IPS-NIHi11 (cell line): ENCODE results near the gene UBE4B.
"Not testable (repeated sequence)": the region's sequence is repeated elsewhere in the genome, so short reads cannot be mapped to it uniquely, and the experiment has no call there.

Source experiments
- DNase-seq: peaks from one replicate; pipeline ENCODE4 v3.0.0; 2012; ENCODE audit warnings: mixed read lengths, low spot score

Gene UBE4B

DNA sequence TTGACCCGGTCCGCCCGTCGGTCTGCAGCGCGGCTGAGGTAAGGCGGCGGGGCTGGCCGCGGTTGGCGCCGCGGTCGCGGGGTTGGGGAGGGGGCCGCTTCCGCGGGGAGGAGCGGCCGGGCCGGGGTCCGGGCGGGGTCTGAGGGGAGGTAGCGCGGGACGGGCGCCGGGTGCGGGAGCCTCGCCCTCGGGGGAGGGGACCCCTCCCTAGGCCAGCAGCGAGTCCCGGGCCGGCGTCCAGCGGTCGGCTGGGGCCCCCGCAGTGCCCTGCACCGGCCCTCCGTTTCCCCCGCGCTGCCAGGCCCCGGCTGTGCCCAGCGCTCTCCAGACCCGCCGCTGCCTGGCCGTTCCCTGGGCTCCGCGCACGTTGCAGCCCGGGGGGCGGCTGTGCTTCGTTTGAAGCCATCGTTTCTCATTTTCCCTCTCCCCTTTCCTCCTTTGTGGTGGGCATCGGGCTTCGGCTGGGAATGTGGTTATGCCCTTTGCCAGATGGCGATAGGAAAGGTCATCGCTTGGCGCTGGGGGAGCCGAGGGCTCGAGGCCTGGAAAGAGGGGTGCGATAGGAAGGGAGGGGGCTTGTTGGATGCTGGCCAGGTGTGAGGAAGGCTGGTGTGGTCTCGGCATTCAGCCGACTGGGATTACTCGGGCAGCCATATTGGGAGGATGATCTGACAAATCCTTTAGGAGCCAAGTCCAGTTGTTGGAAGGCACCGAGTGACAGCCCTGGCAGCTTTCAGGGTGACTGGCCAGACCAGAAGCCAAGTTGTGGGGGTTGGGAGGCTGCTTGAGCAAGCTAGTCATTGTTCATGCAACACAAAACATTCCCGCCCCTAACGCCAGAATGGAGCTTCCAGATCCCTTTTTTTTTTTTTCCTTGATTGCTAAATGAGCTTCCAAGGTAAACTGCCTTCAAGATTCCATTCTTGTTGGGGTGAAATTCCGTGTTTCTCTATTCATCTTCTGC is 178.4 kb downstream of the UBE4B start:
- DNase-seq, result peak; percentile 72

DNA sequence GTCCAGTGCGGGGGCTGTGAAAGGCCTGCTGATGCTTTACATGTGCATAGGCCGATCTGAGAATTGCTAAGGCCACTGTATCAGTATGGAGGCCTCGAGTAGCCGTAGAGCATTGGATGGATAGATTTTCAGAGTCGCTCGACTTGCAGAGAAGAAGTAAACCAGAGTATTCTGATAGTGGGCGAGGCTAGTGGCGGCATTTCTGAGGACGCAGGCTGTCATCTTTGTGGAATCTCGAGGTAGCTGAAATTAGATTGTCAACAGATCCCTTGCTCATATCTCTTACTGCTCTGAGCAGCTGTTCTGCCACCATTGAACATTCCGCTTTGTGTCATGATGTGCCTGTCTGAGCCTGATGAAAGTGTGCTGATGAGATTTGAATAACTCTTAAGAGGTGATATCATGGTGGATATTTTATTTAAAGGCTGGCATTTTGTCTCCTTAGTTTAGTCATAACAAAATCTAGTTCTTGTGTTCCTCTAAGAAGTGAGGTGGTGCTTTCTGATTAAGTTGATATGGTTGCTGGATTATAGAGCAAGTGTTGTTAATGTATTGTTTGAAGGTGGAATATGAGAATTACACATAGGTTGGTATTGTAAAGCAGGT is 179.2 kb downstream of the UBE4B start:
- DNase-seq, result no peak

DNA sequence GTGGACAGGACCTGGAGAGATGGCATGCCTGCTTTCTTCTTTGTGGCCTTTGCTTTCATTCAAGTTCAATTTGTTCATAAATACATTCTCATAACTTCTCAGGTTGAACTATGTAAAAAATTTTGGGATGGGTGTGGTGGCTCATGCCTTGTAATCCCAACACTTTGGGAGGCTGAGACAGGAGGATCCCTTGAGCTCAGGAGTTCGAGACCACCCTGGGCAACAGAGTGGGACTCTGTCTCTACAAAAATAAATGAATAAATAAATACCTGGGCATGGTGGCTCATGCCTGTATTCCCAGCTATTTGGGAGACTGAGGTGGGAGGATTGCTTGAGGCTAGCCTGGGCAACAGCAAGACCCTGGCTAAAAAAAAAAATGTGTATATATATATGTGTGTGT is 179.7 kb downstream of the UBE4B start:
- no peak for DNase-seq

DNA sequence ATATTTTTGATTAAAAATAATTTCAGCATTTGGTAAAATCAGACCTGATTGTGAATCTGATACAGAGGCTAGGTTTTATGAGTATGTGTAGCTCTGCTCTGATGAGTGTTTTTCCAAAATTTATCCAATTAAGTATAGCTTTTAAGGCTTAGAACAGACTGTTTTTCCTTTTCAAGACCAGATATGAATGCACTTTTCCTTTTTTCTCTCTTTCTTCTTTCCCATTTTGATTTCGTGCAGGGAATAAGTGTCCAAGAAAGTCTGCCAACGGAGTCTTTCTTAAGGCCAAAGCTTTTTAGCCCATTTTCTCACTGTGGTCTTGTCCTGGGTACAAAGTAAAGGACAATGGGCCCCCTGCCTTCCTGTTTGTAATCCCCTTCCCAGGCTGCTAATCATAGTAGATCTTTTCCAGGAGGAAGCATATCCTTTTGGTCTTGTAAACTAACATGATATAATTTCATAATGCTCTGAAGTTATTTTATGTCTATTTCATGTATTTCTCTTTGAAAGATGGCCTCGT is 180.5 kb downstream of the UBE4B start:
- DNase-seq, result no peak

DNA sequence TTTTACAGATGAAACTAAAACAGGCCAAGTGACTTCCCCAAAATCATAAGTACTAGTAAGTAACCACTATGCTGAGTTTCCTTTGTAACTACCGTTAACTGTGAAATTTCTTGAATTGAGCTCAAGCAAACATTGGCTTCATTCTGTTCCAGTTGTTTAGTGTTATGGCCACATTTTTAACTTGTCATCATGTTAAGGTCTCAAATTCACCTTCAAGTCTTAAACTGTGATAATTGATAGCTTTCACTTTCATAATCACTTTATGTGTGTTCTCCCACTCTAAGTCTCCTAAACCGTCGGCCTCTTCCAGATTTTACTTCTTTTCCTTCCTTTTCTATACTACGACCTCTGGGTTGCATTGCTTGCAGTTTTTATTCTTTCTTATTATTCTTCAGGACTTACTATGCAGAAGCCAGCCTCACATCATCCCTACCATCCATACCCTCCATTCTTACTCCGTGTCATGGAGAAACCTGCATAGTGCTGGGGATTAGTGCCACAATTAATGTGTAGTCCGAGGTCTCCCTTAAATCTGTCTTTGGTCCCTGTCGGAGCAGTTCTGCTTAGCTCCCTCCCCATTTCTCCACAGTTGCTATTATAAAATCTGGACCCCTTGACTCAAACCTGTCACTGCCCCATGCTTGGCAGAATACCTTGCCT is 183.5 kb downstream of the UBE4B start:
- no peak for DNase-seq

DNA sequence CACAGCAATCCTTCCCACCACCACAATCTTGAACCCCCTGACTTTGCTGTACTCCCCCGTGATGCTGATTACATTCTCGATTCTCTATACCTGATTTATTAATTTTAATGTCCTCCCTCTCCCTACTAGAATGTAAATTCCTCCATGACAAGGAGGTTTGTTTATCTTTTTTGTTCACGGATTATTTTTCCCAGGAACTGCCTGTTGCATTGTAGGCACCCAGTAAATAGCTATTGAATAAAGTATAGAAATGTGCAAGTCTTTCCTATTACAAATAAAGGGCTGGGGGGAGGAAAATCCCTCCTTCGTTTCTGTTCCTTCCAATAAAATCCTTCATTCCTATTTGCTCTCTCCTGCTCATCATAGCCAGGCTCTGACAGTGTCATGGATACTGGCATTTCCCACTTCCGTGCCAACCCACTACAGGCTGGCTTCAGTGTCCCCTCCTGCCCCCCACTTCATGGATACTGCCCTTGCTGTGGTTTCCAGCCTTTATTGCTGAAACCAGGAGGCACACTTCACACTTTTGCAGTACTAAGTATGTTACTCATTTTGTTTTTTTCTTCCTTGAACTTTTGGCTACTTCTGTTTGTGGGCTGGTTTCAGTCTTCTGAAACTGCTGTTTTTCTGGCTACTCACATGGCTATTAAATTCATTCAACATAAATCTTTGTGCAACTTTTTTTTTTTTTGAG is 185.1 kb downstream of the UBE4B start:
- no peak for DNase-seq

DNA sequence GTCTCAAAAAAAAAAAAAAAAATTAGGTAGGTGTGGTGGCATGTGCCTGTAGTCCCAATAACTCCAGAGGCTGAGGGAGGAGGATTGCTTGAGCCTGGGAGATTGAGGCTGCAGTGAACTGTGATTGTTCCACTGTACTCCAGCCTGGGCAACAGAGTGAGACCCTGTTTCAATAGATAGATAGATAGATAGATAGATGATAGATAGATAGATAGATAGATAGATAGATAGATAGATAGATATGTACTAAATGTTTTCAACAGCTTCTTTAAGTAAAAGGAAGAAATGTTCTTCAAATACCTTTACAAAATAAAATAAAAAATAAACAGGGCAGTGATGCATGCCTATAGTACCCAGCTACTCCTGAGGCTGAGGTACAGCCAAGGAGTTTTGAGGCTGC is 187.4 kb downstream of the UBE4B start:
- DNase-seq, result no peak

DNA sequence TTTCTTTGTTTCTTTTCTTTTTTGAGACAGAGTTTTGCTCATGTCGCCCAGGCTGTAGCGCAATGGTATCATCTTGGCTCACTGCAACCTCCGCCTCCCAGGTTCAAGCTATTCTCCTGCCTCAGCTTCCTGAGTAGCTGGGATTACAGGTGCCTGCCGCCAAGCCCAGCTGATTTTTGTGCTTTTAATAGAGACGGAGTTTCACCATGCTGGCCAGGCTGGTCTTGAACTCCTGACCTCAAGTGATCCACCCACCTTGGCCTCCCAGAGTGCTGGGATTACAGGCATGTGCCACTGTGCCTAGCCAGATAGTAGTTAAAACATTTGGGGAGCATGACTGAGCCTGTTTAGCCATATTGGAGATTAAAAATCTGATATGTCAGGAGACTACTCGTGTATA is 187.9 kb downstream of the UBE4B start:
- DNase-seq, result not testable (repeated sequence)

DNA sequence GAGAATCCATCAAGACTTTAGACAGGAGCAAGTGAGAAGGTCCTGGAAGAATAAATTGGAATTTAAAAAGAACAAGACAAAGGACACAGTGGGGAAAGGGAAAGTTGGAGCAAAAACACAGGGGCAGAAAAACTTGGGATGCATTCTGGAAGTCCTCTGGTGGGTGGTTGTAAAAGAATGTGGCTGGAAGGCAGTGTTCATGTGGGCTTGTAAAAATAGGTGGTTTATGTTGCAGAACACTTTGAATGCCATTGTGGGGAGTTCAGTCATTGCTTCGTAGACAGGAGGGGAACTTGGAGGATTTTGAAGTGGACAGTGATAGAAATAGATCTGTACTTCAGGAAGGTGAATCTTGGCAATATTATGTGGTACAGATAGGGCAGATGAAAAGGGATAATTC is 192.8 kb downstream of the UBE4B start:
- no peak for DNase-seq

DNA sequence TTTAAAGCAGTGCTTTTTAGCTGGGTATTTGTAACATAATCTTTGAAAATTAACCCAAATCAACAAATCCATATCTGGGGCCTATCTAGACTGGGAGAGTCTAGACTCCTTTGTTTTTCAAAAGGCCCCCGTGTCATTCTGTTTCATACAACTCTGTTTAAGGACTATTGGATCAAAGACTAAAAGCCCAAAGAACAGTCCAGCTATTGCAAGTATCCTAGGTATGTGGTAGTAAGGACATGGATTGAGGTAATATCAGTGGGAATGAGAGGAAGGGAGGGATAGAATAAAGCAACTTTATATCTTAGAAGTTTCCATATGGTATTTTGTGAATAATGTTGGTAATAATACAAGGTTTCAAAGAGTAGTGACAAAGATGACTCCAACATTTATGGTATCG is 195.8 kb downstream of the UBE4B start:
- DNase-seq, result no peak

DNA sequence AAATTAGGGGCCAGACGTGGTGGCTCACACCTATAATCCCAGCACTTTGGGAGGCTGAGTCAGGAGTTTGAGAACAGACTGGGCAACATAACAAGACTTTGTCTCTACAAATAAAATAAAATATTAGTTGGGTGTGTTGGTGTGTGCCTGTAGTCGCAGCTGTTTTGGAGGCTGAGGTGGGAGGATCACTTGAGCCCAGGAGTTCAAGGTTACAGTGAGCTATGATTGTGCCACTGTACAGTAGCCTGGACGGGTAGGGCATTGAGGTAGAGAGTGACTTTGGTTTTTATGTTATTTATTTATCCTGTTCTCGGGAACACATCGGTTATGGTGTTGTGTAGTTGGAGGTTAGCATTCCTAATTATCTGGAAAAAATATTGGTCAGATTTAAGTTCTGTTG is 197.1 kb downstream of the UBE4B start:
- no peak for DNase-seq
